ENCODE measurements around the gene UBE2E2. TPM values are rescaled to one million over a fixed set of nuclear protein-coding genes. Genes with fewer than 3 reads are reported as not detected.
A peak's percentile ranks its signal among the peaks of the same experiment; 100 is the strongest.
"Not testable (repeated sequence)": the region's sequence is repeated elsewhere in the genome, so short reads cannot be mapped to it uniquely, and the experiment has no call there.

The UBE2E2 gene
- total RNA-seq, 1 donor from 2014 or later: 38.3 TPM

DNA sequence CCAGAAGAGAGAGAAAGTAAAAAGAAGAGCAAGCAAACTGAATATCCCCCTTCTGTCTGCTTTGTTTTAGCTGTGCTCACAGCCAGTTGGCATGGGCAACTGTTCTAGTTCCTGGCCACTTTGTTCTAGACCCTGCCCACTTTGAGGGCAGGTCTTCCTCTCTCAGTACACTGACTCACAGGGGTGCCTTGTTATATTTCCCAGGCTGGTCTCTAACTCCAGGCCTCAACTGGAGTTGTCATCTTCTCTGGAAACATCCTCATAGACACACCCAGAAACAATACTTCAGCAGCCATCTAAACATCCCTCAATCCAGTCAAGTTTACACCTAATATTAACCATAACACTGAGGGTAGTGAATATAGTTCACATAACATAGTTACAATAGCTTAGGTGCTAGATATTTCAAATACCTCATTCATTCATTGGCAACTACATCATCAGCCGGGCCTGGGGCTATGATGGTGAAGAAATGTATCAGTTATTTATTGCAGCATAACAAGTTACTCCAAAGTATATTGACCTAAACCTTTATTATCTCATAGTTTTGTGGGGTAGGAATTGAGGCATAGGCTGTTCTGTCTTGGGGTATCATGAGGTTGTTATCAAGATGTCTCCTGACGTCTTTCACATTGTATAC, 106.0 kb downstream of the UBE2E2 start:
- ATAC-seq: no peak
- intact Hi-C loops (cut with micrococcal nuclease): no loop called here
- DNase-seq: no peak

DNA sequence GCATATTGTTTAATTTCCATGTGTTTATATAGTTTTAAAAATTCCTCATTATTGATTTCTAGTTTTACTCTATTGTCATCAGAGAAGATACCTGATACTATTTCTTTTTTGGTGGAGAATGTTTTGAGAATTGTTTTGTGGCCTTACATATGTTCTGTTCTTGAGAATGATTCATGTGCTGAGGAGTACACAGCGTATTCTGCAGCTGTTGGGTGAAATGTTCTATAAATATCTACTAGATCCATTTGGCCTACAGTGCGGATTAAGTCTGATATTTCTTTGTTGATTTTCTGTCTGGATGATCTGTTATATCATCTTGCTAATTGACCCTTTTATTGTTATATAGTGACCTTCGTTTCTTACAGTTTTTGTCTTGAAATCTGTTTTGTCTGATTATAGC, 109.7 kb downstream of the UBE2E2 start:
- ATAC-seq (peak; percentile 69), DNase-seq (no peak)
- intact Hi-C loops (cut with micrococcal nuclease): no loop called here

DNA sequence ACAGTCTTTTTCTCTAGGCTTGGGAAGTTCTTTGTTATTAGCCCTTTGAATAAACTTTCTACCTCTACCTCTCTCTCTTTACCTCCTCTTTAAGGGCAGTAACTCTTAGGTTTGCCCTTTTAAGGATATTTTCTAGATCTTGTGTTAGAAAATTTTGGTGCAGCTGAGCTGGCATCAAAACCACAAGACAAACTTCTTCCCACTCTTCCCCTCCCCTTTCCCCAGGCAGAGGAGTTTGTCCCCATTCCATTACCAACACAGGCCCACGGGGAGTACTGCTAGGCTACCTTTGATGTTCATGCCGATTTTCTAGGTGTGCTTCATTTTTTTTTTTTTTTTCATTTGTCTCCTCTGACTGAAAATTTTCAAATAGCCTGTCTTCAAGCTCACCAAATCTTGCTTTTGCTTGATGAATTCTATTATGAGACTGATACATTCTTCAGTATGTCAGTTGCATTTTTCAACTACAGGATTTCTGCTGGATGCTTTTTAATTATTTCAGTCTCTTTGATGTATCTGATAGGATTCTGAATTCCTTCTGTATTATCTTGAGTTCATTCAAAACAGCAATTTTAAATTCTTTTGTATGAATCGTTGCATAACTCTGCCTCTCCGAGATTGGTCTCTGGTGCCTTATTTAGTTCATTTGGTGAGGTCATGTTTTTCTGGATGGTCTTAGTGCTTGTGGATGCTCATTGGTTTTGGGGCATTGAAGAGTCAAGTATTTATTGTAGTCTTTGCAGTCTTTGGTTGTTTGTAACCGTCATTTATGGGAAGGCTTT, 112.0 kb downstream of the UBE2E2 start:
- ATAC-seq (no peak), DNase-seq (no peak)
- intact Hi-C loops (cut with micrococcal nuclease): no loop called here

DNA sequence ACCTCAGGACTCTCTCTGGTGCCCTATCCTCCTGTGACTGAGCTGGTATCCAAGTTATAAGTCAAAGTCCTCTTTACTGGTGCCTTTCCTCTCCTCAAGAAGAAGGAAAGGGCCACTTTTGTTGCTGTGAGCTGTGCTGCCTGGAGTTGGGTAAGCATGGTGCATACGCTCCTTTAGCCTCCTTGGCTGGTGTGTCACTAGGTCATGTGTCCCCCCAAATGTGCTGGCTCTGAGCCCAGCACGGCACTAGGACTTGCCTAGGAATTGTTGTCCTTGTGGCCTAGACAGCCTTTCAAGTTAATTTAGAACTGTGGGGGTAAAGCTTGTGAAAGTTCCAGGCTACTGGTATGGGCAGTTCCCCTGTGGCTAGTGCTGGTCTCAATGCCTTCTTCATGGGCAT, 113.8 kb downstream of the UBE2E2 start:
- ATAC-seq (peak; percentile 33), DNase-seq (peak; percentile 32)

DNA sequence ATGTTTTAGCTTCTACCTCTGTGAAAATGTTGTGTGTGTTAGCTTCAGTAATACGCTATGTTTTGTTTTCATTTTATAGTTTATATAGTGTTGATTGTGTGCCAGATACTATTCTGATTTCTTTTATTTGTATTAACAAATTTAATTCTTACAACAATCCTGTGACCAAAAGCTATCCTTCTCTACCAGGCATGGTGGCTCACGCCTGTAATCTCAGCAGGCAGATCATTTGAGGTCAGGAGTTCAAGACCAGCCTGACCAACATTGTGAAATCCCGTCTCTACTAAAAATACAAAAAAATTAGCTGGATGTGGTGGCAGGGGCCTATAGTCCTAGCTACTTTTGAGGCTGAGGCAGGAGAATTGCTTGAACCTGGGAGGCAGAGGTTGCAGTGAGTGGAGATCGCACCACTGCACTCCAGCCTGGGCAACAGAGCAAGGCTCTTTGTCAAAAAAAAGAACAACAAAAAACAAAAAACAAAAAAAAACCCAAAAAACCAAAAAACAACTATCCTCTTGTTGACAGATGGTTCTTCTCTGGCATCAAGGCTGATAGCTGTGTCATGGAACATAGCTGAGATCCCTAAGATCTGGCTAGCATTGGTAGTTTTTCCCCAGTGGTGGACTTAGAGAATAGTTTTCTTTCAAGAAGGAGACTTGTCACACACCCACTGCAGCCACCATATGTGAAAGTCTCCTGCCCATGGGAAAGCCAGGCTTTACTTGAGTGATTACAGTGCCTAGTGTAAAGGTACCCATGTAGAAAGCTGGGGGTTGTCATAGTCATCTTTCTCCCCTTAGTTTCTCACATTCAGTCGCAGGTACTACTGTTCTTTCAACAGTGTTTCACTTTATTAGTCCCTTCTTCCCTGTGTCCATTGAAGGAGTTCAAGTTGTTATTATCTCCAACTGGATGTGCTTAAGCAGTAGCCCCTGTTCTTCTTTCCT, 116.5 kb downstream of the UBE2E2 start:
- intact Hi-C loops (cut with micrococcal nuclease): no loop called here
- no peak for DNase-seq
- no peak for ATAC-seq

More for the DNA sequence above, 113.8 kb downstream of the UBE2E2 start:
- intact Hi-C loops (cut with micrococcal nuclease): no loop called here

DNA sequence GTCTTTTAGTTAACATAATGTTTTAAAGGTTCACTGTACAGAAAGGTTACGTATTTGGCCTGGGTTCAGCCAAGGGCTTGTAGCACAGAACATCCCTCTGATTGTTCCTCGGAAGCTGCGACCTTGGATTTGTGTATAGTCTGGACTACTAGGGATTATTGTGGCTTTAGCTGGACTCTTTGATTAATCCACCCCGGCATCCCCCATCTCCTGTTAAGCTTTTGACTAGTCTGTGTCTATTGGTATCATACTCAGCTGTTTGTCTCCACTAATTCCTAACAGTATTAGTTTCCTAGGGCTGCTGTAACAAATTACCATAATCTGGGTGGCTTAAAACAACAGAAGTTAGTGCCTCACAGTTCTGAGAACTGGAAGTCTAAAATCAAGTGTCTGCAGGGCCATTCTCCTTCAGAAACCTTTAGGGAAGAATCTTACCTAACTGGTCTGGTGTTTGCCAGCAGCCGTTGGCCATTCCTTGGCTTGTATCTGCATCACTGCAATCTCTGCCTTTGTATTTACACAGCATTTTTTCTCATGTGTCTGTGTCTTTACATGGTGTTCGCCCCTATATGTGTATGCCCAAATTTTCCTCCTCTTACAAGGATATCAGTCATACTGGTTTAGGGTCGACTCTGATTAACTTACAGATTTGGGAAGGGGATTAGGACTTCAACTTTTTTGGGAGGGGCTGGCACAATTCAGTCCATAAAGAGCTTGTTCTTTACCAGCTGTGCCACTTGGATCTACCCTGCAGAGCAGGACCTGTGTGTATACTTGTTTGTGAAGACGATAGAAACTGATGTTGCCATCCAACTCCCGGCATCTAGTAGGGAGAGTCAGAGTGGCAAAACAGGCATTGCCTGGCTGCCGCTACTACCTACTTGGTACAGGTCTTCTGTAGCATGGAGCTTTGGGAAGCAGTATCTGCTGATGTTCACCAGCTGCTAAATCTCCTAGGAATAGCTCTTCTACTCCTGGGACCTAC, 117.8 kb downstream of the UBE2E2 start:
- ATAC-seq: no peak
- intact Hi-C loops (cut with micrococcal nuclease): no loop called here

DNA sequence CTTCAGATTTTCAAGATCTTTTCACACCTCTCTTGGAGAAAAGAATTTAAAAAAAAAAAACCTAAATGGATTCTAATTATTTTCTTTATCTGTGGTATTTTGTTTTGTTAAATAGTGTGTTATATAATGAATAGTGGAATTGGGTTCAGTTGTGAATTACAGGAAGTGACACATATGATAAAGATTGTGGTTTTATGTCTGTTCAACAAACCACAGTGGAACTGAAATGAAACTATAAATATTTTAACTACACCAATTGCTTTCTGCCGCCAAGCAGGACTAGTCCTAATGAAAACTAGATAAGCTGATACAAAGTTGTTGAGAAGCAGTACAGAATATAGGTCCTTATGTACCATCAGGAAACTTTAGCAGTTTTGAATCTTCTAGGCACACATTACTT, 121.6 kb downstream of the UBE2E2 start:
- ATAC-seq (no peak), DNase-seq (no peak)
- intact Hi-C loops (cut with micrococcal nuclease): no loop called here

More for the DNA sequence above, 117.8 kb downstream of the UBE2E2 start:
- DNase-seq: no peak

DNA sequence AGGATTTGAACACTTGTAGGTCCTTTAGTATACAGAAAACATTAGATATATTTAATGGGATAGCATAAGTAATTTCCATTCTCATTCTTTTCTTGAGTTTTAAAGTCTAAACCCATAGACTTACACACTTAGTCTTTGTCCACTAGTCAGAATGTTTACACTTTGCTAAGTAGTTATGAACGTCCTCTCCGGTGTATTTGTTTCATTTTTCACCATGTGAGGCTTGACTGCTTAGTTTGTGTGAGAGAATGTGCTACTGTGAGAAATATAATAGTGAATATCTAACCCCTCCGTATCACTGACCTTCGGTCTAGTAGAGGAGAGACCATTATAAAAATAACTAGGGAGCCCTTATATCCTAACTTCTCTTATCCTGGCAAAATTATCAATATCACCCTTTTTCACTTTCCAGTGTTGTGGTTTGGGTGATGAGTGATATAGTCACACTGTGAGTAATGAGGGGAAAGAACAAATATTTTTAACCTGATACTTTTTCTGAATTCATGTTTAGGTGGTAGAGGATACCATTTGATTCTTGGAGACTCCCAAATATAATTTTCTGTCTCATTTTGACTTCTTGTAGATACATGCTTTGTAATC, 122.4 kb downstream of the UBE2E2 start:
- ATAC-seq: no peak

DNA sequence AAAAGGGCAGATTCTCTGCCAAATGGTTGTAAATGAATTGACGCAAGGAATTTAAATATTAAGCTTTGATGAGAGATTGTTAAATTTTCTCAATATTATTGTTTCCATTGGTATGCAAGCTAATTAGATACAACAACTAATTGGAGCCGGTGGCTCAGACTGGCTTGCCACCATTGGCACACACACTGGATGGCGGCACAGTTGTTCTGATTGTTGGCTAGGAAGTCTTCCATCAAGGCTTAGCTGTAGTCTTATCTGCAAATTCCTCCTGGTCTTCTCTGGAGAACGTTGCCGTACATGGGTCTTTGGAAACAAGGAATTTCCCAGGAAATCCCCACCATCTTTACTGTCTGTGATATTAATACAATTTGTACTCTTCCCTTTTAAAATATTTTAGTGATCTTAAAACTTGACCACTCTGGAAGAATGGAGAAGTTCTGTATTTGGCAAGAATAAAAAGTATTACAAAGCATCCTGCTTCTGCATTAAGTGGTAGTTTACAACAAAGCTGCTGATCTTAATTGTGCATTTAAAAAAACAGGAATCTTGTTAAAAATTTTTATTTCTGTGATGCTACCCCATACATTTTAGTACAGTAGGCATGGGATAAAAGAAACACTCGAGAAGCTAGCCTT, 126.5 kb downstream of the UBE2E2 start:
- DNase-seq (no peak), ATAC-seq (no peak)
- intact Hi-C loops (cut with micrococcal nuclease): no loop called here

More for the DNA sequence above, 122.4 kb downstream of the UBE2E2 start:
- DNase-seq: no peak
- intact Hi-C loops (cut with micrococcal nuclease): no loop called here

DNA sequence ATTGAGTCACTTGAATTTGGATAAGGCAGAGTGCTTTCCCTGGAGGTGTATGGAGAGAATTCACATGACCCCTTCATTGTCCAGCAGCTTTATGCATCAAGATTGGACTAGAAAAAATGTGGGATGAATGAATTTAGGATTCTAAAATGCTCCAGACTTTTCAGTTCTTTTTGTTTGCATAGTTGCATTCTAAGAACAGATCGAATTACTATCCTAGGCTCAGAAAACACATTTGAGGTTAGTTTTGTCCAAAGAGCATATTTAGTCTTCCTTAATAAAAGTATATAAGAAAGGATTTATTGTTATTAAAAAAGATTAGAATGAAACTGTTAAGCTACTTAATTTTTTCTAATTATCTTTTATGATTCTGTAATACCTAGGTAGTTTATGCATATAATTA, 127.4 kb downstream of the UBE2E2 start:
- ATAC-seq: no peak
- DNase-seq: no peak
- intact Hi-C loops (cut with micrococcal nuclease): no loop called here

DNA sequence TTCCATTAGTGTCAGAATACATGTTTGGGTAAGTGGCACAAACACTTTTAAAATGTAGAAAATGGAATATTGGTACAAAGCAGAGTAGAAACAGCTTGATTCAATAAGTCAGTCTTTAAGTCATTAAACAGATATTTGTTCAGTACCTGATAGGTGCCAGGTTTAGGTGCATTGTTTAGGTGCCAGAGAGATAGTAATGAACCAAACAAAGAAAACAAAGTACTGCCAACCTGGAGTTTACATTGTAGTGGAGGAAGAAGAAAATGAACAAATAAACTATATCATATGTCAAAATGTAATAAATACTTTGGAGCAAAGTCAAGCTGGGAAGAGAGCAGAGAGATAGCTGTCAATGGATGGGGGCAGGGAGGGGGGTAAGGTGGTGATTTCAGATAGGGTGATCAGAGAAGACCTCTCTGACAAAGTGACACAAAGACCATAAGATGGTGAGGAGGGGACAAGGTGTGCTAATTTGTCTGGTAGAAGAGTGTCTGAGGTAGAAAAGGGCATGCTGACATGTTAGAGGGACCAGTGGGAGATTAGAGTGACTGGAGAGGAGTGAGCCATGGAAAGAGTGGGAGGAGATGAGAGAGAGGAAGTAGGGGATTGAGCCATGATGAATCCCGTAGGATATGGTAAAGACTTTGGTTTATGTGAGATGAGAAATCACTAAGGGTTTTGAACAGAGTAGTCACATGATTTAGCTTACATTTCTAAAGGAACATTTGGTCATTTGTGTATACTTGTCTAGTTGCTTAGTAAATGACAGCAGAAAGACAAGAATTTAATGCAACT, 128.2 kb downstream of the UBE2E2 start:
- DNase-seq (no peak), ATAC-seq (no peak)
- intact Hi-C loops (cut with micrococcal nuclease): no loop called here

DNA sequence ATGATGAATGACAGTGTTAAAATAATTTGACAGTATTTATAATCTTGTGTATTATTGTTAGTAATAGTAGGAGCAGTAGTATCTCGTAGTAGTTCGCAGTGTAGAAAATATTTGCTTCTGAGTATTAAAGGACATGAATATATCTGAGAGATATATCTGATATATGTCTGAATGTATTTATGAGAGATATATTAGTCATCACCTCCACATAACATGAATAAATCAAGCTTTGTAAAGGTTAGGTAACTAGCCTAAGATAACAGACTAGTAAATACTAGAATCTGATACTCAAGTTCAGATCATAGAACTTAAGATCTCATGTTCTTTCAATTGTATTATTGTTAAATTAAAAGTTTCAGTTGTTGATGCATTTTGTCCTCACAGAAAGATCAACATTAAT, 130.5 kb downstream of the UBE2E2 start:
- ATAC-seq: no peak
- no peak for DNase-seq
- intact Hi-C loops (cut with micrococcal nuclease): no loop called here

DNA sequence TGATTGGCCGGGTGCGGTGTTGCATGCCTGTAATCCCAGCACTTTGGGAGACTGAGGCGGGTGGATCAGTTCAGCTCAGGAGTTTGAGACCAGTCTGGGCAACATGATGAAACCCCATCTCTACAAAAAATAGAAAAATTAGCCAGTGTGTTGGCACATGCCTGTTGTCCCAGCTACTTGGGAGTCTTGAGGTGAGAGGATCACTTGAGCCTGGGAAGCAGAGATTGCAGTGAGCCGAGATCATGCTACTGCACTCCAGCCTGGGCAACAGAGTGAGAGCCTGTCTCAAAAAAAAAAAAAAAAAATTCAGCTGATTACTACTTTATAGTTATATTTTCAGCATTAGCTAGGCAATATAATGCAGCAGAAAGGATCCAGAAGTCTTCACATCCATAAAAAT, 133.7 kb downstream of the UBE2E2 start:
- DNase-seq; ATAC-seq; intact Hi-C loops (cut with micrococcal nuclease): not testable (repeated sequence)

DNA sequence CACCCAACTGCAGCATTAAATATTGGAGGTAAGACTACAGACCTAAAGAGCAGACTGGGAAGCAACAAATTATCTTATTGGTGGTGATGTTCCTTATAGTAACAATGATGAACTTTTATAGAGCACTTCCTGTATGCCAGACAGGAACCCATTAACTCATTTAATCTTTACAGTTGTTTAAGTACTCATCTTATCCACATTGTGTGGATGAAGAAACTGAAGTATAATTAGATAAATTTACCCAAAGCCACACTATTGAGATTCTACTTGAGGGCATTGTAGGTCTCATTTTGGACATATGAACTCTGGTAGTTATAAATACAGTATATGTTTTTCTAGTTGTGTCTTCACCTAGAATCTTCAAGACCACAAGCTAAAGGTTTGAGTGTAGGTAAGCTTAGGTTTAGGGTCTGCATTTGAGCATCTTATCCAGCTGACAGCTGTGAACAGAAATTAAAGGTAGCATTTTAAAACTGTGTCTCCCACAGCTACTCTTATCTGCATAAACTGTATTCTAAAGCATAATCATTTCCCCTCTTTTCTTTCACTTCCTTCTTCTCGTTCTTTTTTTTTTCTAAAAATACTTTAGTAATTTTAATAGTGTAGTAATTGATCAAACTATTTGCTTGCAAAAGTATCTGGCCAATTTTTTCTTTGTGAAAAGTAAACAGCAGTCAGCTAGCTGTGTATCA, 138.2 kb downstream of the UBE2E2 start:
- no peak for DNase-seq
- intact Hi-C loops (cut with micrococcal nuclease): no loop called here
- ATAC-seq: no peak

DNA sequence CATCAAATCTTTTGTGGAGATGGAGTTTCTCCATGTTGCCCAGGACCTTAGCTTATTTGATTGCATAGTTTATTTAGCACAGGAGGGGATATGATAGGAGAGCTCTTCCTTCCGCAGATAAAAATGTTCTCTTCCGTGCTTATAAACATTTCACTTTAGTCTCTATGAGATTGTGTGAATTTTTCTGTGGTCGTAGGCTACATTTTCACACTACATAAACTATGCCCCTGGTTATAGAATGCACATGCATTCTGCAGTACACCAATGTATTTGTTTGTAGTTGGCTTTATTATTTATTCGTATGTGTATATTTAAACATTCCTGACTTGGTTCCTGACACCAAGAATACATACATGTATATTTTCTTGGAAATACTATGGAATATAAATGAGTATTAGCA, 139.2 kb downstream of the UBE2E2 start:
- no peak for DNase-seq
- no peak for ATAC-seq
- intact Hi-C loops (cut with micrococcal nuclease): no loop called here

DNA sequence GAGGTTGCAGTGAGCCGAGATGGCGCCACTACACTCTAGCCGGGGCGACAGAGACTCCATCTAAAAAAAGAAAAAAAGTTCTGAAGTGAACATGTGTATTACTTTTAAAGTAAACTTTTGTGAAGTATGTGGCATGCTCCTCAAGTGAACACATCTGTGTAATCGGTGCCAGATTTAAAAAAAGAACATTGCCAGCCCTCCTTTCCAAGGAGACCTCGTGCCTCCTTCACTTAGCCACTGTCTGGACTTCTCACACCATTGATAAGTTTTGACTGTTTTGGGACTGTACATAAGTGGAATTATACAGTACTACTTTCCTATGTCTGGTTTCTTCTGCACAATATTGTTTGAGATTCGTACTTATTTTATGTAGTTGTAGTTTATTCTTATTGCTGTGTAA, 140.4 kb downstream of the UBE2E2 start:
- intact Hi-C loops (cut with micrococcal nuclease): no loop called here
- ATAC-seq: no peak
- DNase-seq: no peak

DNA sequence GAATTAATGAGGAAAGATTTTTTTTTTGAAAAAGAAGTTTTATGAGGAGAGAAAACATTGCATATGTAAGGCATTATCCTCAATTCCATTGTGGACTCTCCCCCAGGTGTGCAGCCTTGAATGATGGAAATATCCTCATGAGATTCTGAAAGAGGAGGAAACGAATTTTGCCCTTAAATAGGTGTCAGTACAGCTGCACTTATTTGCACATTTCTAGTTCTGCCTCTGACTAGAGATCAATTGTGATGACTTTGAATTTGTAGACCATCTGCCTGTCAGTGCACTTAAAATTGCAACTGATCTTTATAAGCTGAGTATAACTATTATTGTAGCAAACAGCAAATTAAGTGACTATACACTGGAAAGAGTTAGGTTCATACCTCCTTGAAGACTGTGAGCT, 141.8 kb downstream of the UBE2E2 start:
- ATAC-seq: no peak
- intact Hi-C loops (cut with micrococcal nuclease): no loop called here
- no peak for DNase-seq
